NCI-H2196 (cell line): ENCODE measurements around the gene ITPKB.
"Not testable (repeated sequence)": the region's sequence is repeated elsewhere in the genome, so short reads cannot be mapped to it uniquely, and the experiment has no call there.

ENCODE experiments used
- DNase-seq: peaks from one replicate; lab custom pipeline; 2025; ENCODE audit not compliant: unreplicated experiment; lab: John Stamatoyannopoulos, UW

ITPKB gene

GRCh38 chr1:226738995-226739695 is at the start of gene ITPKB:
ITPKB (minus strand) TSS chr1:226739282; CDS start chr1:226737458, 1,824 bp downstream.
- no peak for DNase-seq

DNA sequence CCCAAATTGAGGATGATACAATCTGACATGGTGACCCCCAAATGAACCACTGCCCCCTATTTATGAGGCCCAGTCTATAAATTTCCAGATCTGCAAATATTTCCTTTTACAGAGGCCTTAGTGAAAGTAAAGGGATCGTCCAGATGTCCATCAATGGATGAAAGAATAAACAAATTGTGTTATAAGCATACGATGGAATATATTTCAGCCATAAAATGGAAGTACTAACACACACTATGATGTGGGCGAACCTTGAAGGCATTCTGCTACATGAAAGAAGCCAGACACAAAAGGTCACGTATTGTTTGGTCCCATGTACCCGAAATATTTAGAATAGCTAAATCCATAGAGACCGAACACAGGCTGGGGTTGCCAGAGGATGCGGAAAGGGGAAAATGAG is 48.6 kb upstream of the ITPKB start:
- DNase-seq: no peak

DNA sequence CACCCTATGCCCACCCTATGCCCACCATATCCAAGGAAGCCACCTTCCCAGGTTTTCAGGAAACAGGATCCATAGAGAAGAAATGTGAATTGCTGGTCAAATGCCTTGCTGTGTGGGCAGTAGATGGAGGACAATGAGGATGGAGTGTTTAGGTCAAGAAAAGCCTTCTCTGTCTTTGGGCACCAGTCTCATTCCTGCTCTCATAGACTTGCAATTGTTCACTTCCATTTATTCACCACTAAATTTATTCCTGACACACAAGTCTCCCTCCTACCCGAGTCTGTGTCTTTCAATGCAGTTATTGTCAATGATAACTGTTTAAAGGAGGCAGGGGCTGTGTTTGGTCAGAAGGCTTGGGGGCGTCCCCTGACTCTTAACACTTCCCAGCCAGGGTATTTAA is 48.0 kb upstream of the ITPKB start:
- no peak for DNase-seq

DNA sequence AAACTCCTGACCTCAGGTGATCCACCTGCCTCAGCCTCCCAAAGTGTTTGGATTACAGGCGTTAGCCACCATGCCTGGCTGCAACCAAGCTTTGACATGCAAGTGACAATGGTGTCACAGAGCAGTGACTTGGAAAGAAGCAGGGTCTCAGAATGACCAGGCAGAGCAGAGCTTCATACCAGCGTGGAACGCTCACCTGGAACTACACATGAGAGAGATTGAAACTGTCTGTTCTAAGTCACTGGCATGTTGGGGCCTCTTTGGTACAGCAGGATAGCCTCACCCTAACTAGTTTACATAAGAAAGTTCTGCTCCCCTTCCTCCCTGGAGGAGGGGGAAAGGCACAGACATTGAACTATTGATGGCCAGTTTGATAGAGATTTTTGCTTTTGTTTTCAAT is 47.5 kb upstream of the ITPKB start:
- DNase-seq: no peak

DNA sequence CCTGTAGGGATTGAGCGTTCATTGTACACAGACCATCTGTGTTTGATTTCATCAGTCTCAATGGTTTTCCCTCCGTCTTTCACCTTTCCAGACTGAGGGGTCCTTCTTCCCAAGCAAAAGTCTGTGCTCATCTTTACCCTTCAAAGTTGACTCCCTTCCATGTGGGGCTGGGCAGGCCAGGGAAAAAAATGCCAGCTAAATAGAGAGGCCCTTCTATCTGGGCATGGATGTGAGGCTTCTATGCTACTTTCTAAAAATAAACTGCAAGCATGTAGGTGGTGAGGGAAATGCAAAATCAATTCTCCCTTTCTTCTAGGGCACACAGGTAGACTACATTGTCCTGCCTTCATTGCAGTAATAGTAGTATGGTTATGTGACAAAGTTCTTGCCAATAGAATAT is 46.7 kb upstream of the ITPKB start:
- DNase-seq: no peak

- DNase-seq: no peak
Observed at GRCh38 chr1:226784081-226785049, 45.3 kb upstream of the ITPKB start.

GRCh38 chr1:226782845-226783601 is 43.9 kb upstream of the ITPKB start:
- no peak for DNase-seq

GRCh38 chr1:226781937-226782609 is 43.0 kb upstream of the ITPKB start:
- no peak for DNase-seq

- DNase-seq: no peak
Observed at GRCh38 chr1:226779561-226779960, 40.5 kb upstream of the ITPKB start.

- DNase-seq: no peak
Observed at GRCh38 chr1:226778657-226779058, 39.6 kb upstream of the ITPKB start.

- DNase-seq: no peak
Observed at GRCh38 chr1:226776975-226777374, 37.9 kb upstream of the ITPKB start.

DNA sequence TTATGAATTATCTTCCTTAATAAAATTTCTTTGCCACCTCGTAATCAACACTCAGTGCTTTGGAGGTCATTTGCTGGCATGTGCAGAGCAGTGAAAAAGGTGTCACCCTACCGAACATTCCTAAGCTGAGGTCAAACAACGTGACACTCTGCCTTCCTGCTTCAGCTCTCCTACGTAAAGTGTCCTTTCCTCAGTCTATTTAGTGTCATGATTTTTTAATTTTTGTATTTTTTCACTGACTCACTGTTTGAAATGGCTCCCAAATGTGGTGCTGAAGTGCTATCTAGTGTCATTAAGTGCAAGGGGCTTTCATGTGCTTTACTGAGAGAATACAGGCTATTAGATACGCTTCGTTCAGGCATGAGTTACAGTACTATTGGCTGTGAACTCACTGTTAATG is 37.0 kb upstream of the ITPKB start:
- DNase-seq: no peak

DNA sequence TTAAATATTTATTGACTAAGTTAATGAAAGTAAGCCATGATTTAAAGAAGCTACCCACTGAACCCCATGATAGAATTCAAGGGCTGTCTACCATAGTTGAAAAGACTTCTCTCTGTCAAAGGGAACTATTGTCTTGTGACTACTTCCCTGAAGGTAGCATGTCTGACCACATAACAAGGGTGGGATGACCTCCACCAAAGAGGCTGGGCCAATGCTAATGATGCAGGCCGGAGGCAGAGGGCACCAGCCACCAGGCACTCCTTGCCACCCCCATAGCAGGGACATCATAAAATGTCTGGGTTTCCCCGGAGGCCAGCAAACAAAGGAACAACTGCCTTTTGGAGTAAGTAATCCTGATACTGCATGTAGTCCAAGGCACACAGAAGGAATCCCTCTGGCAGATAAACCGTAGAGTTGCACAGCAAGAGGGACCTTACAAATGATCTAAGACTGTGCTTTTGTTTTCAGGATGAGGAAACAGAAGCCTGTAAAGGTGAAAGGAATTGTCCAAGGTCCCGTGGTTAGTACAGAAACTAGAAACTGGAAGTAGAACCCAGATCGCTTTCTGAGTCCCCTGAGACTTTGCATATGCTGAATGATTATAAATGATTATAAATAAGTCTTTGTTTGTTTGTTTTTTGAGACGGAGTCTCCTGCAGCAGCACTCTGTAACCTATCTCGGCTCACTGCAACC is 33.5 kb upstream of the ITPKB start:
- no peak for DNase-seq

DNA sequence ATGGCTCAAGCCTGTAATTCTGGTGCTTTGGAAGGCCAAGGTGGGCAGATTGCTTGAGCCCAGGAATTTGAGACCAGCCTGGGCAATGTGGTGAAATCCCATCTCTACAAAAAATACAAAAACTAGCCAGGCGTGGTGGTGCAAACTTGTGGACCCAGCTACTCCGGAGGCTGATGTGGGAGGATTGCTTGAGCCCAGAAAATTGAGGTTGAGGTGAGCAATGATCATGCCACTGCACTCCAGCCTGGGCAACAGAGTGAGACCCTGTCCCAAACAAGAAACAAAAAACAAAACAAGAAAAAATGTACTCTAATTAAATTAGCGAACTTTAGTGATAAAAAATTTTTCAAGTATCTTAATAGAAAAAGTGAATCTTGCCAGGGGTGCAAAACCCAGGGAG is 28.1 kb upstream of the ITPKB start:
- DNase-seq: not testable (repeated sequence)

- DNase-seq: no peak
Observed at GRCh38 chr1:226766565-226766964, 27.5 kb upstream of the ITPKB start.

- DNase-seq: no peak
Observed at GRCh38 chr1:226764533-226764932, 25.5 kb upstream of the ITPKB start.

GRCh38 chr1:226763905-226764264 is 24.8 kb upstream of the ITPKB start:
- no peak for DNase-seq

- no peak for DNase-seq
Observed at GRCh38 chr1:226762988-226763904, 24.2 kb upstream of the ITPKB start.

- DNase-seq: no peak
Observed at GRCh38 chr1:226762055-226762454, 23.0 kb upstream of the ITPKB start.
